Thoracic aorta (tissue), 2 donors: ENCODE results near the gene CEP83. TPM values are rescaled to one million over a fixed set of nuclear protein-coding genes. Genes with fewer than 3 reads are reported as not detected.
A peak's percentile ranks its signal among the peaks of the same experiment; 100 is the strongest.

ENCODE experiments used
- ATAC-seq: fragments of 150-250 bp; one replicate; pipeline ENCODE4 v1.8.0; 2017; ENCODE audit warnings: low read depth; ENCODE audit not compliant: insufficient number of reproducible peaks, low FRiP score
- DNase-seq: peaks from one replicate; pipeline ENCODE4 v3.0.0-alpha.2; 2020; ENCODE audit warnings: low spot score
- H3K27ac ChIP-seq, 2 donors: fragments of 200-600 bp; sonication (generic); 1 replicate in 1 of 2; 2 replicates in 1 of 2; pipeline ENCODE4 v1.5.1; 2016; ENCODE audit warnings: mild to moderate bottlenecking in 2 of 2, moderate library complexity in 2 of 2
- H3K27me3 ChIP-seq: fragments of 200-600 bp; sonication (generic); replicated peaks from 2 replicates; pipeline ENCODE4 v1.6.0; 2016; ENCODE audit warnings: mild to moderate bottlenecking; ENCODE audit not compliant: insufficient read depth
- H3K36me3 ChIP-seq: fragments of 200-600 bp; sonication (generic); one replicate; pipeline ENCODE4 v1.5.1; 2016
- H3K4me1 ChIP-seq, 2 donors: fragments of 200-600 bp; sonication (generic); 1 replicate in 1 of 2; 2 replicates in 1 of 2; pipeline versions ENCODE4 v1.5.1 to v1.6.0; 2016; ENCODE audit warnings: low read depth in 2 of 2, mild to moderate bottlenecking in 1 of 2; ENCODE audit not compliant: control insufficient read depth in 1 of 2
- H3K4me3 ChIP-seq: fragments of 200-600 bp; sonication (generic); 2 replicates; pipeline ENCODE4 v1.5.1; 2016; ENCODE audit warnings: mild to moderate bottlenecking
- H3K9me3 ChIP-seq: fragments of 200-600 bp; sonication (generic); 2 replicates; pipeline ENCODE4 v1.5.1; 2016
- total RNA-seq, 2 donors: library from RNA; depleted of rRNA; stranded (reverse); fragments of >200 nt; gene quantifications; one replicate each; pipeline versions ENCODE4 v1.1.0 to v1.2.3, GENCODE V29; 2016
- TF ChIP-seq, protein P1 (sequence below): fragments of 200-600 bp; sonication (generic); IDR thresholded peaks from one replicate; pipeline ENCODE4 v1.5.1; 2019; ENCODE audit warnings: antibody characterized with exemption

The CEP83 gene
- total RNA-seq, 2 donors from 2014 or later = 17.2 to 35.6 TPM

DNA sequence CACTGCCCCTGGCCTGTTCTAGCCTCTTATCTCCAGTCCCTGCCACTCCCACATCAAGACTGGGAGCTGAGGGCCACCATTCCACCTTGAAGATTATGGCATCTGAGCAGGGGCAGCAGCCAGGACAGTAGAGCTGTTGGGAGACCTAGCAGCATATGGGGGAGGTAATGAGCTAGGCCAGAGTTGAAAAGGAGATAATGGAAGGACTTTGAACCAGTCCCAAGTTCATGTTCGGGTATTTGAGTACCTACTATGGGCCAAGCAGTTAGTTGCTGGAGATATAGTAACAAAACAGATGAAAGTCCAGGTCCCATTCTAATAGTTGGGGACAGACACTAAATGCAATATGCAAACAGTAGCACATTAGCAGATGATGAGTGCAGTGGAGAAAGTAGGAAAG, 159.8 kb downstream of the CEP83 start:
- Histone ChIP-seq H3K36me3 (no peaks in the 10 kb centered on the region), H3K4me3 (no peak overlapping the region), H3K27ac (no peak overlapping the region), H3K4me1 (peaks cover 10 to 22% of the 10 kb centered on the region in 2 donors), H3K27me3 (no peaks in the 10 kb centered on the region), H3K9me3 (no peaks in the 10 kb centered on the region)
- DNase-seq (no peak), ATAC-seq (no peak)
- TF ChIP-seq, protein P1, sequence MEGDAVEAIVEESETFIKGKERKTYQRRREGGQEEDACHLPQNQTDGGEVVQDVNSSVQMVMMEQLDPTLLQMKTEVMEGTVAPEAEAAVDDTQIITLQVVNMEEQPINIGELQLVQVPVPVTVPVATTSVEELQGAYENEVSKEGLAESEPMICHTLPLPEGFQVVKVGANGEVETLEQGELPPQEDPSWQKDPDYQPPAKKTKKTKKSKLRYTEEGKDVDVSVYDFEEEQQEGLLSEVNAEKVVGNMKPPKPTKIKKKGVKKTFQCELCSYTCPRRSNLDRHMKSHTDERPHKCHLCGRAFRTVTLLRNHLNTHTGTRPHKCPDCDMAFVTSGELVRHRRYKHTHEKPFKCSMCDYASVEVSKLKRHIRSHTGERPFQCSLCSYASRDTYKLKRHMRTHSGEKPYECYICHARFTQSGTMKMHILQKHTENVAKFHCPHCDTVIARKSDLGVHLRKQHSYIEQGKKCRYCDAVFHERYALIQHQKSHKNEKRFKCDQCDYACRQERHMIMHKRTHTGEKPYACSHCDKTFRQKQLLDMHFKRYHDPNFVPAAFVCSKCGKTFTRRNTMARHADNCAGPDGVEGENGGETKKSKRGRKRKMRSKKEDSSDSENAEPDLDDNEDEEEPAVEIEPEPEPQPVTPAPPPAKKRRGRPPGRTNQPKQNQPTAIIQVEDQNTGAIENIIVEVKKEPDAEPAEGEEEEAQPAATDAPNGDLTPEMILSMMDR = no peak

DNA sequence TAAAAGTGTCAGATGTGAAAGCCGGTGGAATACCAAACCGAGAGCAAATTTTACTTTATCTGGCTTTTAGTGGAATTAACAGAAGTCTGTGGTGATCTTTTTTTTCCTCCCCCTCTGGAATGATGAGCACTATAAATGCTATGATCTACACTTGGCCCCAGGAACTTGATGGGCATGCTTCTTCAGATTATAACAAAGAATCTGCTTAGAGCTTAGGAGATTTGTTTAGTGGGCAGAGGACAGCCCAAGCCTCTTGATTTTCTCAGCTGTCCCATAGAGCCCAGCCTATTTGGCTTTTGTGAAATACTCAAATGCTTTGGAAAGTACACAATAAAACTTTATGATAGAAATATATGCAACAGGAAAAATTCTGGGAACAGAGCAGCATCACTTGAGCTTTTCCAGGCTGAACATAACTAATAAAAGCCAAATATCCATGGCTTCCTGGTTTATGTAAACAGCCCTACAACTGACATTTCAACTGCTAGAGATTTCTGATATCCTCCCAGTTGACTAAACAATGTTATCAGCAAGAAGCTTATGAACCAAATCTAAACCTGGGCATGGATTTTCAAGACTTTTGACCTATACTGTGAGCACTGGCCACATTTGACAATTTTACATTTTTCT, 161.7 kb downstream of the CEP83 start:
- no peak for ATAC-seq
- Histone ChIP-seq H3K27me3 (no peaks in the 10 kb centered on the region), H3K4me1 (peaks cover 0 to 11% of the 10 kb centered on the region in 2 donors), H3K27ac (no peak overlapping the region), H3K36me3 (no peaks in the 10 kb centered on the region), H3K9me3 (no peaks in the 10 kb centered on the region), H3K4me3 (no peak overlapping the region)
- no peak for DNase-seq
- TF ChIP-seq, protein P1 = no peak

DNA sequence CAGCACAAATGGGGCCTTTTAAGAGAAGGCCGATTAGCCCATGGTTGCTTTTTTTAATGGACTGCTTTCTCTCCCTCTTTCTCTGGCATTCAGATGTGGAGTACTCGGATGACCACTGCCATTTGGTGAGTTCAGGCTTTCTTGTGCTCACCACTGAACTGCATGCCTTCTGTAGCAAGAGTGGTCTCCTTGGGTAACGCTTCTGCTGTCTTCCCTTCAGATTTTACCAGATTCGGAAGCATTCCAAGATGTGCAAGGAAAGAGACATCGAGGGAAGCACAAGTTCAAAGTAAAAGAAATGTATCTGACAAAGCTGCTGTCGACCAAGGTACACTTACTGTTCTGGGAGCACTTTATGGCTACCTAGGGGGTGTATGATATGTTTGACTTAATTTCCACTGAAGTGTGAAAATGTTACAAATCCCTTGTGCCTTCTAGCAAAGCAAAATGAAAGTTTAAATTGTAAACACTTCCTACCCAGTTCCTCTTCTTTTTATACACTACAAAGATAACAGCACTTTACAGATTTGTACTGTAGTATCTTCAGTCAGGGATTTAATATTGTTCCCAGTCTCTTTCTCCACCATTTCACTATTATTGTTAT, 162.5 kb downstream of the CEP83 start:
- H3K36me3 ChIP-seq = no peaks in the 10 kb centered on the region
- no peak for DNase-seq
- no peaks in the 10 kb centered on the region for H3K9me3 ChIP-seq
- no peaks in the 10 kb centered on the region for H3K27me3 ChIP-seq
- H3K27ac ChIP-seq = no peak overlapping the region
- no peak for ATAC-seq
- TF ChIP-seq, protein P1 = no peak
- H3K4me3 ChIP-seq = no peak overlapping the region
- peaks cover 0 to 11% of the 10 kb centered on the region in 2 donors for H3K4me1 ChIP-seq

DNA sequence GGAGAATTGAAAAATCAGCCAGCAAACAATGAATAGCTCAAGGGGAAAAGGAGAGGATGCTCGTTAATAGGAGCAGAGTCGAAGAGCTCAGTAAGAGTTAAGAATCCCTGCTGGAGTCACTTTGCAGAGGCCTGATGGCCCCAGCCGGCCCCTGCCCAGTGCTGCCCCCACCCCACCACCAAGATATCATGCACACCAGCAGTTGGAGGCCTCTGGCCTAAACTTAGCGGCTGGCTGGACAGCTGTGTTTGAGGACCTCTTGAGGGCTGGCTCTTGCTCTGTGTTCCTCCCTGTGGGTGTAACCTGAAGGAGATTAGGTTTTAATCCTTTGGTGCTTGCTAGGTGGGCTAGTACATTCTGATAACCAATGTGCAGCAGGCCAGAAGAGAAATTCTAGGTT, 169.3 kb downstream of the CEP83 start:
- TF ChIP-seq, protein P1 = no peak
- H3K27ac ChIP-seq = peak overlapping the region; percentile 1 to 13
- no peaks in the 10 kb centered on the region for H3K27me3 ChIP-seq
- no peaks in the 10 kb centered on the region for H3K36me3 ChIP-seq
- H3K9me3 ChIP-seq = no peaks in the 10 kb centered on the region
- H3K4me3 ChIP-seq = no peak overlapping the region
- ATAC-seq (no peak), DNase-seq (no peak)
- H3K4me1 ChIP-seq = peaks cover 7 to 14% of the 10 kb centered on the region in 2 donors

DNA sequence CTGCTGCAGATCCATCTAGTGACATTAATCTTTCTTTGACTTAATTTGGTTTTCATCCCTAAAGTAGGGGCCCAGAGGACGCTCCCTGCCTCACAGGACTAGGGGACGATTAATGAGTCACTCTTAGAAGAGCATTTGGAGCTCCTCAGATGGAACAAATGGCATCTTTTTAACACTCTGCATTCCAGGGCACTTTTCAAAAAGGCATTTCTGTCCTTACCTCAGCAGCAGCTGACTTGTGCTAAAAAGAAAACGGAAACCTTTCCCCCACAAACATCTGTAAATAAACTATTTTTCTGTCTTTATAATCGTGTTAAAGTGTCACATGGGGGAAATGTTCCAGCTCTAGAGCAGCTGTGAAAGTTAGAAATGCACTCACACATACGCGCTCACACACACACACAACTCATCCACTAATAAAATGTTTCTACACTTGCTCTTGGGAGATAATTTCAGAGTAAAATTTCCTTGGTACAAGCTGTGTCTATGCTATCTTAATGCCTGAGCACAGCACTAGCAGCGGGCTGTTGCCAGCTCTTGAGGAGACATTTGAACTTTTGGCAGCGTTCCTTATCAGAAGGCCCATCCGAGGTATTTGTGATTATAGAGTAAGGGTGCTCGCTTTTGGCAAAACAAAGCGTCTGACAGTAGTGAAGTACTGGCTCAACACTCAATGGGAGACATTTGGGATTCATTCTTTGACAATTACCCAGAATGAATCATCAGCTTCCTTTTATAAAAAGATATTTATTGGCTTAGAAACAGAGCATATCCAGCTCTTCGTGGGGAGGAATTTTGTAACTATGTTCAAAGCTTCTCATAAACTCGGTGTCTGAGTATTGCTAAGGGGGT, 170.0 kb downstream of the CEP83 start:
- Histone ChIP-seq H3K36me3 (no peaks in the 10 kb centered on the region), H3K27me3 (no peaks in the 10 kb centered on the region), H3K9me3 (no peaks in the 10 kb centered on the region), H3K4me3 (no peak overlapping the region), H3K27ac (peak overlapping the region; percentile 13 to 36), H3K4me1 (peaks cover 7 to 14% of the 10 kb centered on the region in 2 donors)
- TF ChIP-seq, protein P1 = no peak
- ATAC-seq (no peak), DNase-seq (no peak)
